Ovary (tissue), 3 donors: ENCODE results near the gene ATP9A.

Source experiments
- CTCF ChIP-seq, 3 donors: fragments of 450-650 bp in 2 of 3; fragments of 200-600 bp in 1 of 3; IDR thresholded peaks; one replicate each; pipeline versions ENCODE4 v1.5.1 to v1.8.0; 2016 to 2022; ENCODE audit warnings: antibody characterized with exemption in 3 of 3, mild to moderate bottlenecking in 1 of 3
- POLR2A ChIP-seq: fragments of 450-650 bp; IDR thresholded peaks from one replicate; pipeline ENCODE4 v1.6.1; 2017; ENCODE audit warnings: antibody characterized with exemption, mild to moderate bottlenecking, moderate library complexity
- donor health status: DM: no; HTN: no; CAD: no.

- TF ChIP-seq CTCF (IDR thresholded peaks at IDR 0.05), result peak in 2 of 3 donors; percentile 20 to 21
- TF ChIP-seq POLR2A, result no peak
These were observed 960 bp downstream of the ATP9A start for GRCh38 chr20:51766994-51767866.
